Astrocyte of the hippocampus (primary cell): ENCODE measurements around the gene PIK3C2B.
A peak's percentile ranks its signal among the peaks of the same experiment; 100 is the strongest.

Experiments
- DNase-seq: peaks from one replicate; pipeline ENCODE4 v3.0.0; 2011; ENCODE audit warnings: low read depth, low spot score

Gene PIK3C2B

DNA sequence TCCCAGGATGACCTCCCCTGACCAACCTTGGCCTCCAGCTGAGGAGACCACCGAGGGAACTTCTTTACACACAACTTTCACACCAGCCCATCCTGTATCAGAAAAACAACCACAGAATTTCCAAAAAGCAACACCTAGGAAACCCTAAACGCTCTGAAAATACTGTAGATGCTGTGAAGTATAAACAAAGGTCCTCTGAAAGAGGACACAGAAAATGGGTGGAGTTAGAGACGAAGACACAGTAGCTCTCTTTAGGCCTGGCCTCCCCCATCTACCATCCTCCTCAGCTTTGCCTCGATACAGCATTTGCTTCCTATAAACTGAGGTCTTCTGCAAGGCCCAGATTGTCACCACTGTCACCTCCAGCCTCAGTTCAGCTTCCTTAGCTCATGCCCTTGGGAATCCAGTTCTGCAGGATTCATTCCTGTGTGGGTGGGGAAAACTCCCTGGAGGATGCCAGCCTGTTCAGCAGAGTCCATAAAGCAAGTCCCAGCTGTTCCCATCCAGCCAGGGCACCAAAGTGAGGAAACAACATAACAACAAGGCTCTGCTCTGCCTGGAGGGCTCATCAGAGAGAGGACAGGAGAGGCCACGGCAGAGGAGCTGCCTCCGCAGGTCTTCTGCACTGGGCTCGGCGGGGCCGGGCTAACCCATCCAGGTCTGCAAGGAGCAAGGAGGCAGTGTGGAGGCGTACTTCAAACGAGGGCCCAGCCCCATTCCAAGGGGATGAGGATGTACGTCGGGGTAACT lies 15.0 kb downstream of the PIK3C2B start:
- no peak for DNase-seq

DNA sequence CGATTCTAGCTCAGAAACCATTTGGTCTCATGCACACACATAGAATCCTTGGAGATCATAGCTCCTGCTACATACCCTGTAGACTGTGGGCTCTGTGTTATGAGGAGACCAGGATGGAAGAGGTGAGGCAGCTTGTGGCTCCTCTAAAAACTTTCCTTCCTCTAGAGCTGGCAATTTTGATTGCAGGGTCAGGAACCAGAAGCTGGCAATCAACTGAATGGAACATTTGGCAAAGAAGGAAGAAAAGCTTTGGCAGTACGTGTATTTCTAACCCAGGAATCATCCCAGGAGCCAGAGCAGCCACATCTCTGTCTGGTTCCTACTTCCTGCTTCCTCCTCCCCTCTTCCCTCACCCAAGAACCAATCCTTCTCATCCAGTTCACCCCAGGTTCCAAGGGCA lies 15.7 kb downstream of the PIK3C2B start:
- no peak for DNase-seq

DNA sequence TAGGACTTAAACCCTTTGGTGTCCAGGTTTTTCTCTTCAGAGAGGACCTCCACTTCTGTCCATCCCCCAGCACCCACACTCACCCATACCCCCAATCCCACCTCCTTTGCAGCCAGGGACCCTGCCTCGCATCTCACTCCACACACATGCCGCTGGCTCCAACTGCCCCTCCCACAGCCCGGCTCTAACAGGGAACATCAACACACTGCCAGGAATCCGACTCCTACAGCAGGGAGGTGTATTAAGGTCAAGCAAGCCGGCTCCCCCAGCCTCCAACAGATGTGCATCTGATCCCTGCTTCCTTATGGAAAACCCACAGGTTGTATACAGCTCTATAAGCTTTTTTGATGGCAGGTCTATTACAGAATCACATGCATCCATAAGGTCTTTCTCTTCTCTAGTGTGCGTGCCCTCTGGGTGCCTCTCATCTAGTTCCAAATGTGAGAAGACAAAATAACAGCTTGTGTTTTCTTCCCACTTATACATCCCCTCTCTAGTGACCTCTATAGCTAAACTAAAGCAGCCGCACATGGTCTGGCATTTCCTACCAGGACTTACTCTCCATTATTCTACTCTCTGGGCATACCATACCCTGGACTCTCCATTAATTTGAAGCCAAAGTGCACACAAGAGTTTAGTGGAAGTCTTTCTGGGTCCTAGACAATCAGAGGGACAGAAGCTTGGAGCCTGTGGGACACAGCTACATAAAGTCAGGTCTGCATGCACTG lies 16.3 kb downstream of the PIK3C2B start:
- DNase-seq: no peak

DNA sequence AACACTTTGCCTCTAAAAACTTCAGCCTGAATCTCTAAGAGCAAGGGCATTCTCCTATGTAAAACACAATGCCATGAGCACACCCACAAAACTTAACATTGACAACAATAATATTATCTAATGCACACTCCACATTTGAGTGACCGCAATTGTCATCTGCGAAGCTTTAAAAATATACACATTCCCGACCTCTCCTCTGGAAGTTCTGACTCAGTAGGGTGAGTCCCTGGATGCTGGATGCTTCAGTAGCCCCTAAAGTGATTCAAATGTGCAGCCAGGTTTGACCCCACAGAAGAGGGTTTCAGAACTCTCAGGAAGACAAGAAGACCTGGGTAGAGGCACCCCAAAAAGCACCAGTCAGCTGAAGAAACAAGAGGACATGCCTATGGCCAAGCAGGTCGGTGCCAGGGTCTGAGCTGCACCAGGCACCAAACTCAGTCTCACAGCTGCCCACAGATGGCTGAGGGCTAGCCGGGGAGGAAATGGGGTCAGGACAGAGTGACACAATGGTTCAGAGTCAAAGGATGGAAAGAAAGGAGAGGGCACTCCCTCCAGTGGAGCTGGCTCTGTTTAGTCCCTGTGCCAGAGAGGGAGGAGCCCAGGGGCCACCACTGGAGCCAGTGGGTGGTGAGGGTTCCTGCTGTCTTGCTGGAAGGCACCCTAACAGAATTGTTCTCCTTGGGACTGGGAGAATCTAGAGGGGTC lies 17.4 kb downstream of the PIK3C2B start:
- DNase-seq: no peak

DNA sequence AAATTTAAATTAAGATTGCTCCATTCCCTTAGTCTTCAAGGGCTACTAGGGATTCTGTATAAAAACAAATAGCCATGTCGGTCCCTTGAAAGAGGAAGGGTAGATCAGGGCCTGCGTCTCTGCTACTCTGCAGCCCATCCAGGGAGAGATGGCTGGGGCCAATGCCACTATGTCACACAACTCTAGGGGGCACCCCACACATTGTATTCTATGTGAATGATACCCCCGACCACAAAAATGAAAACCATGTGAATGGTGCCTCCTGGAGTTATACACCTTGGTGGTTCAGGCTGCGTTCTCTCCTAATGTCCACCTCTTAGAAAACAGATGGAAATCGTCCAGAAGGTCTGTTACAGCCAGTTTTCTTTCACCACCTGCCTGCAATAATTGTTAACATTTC lies 18.0 kb downstream of the PIK3C2B start:
- no peak for DNase-seq

DNA sequence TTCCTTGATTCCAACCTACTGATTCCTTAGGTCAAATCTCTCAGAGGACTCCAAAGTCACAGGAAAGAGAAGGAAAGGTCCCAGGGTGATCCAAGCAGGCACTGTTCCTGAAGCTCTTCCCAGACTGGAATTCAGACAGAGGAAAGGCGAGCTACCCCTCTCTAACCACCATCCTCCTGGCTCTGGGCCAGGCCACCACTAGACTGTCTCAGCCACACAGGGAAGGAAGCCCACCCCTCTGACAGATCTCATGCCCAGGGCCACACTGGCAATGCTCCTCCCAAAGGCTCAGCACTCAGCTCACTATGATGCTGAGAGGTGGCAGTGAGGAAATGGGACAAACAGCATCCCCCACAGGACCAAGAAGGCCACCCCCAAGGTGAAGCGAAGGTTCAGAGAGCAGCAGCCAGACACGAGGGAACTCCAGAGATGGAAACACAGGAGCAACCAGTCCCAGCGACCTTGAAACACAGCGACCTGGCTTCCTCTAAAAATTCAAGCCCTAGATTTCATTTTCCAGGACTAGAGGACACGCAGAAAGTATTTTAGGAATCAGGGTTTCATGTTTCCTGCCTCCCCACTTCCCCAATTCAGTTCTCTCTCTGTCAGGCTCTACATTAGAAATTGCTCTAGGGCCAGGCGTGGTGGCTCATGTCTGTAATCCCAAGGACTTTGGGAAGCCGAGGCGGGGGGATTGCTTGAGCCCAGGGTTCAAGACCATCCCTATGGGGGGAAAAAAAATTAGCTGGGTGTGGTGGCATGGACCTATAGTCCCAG lies 18.8 kb downstream of the PIK3C2B start:
- no peak for DNase-seq

DNA sequence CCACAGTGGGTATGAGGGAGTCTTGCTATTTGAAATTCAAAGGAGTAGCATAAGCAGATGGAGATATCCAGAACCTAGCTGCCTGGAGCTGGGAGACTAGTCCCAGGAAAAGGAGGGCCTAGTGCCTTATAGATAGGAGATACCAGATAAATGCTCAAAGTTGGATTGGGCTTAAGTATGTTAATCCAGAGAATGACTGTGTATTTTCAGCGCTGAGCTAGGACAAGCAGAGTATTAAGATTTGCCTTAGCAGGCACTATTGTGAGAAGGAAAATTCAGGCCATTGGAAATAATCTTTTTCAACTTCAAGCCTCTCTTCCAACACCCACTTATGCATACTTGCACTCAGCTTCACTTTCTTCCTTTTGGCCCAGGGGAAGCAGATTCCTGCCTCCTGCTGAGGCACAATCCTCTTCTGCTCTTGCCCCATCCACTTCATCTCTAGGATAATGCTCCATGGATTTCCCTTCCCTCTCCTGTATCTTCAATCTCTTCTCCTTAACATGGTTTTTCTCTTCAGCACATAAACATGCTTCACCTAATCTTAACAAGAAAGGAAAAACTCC lies 21.1 kb downstream of the PIK3C2B start:
- no peak for DNase-seq

DNA sequence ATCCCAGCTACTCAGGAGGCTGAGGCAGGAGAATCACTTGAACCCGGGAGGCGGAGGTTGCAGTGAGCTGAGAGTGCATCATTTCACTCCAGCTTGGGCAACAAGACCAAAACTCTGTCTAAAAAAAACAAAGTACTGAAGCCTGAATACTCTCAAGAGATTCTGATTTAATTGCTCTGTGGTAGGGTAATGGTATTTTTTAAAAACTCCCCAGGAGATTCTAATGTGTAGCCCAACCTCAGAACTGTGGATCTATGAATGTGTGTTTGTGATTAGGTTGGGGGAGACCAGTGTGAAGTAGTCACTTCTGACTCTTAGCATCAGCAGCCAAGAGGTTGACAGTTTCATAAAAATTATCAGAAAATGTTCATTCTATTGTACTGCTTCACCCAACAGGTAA lies 21.9 kb downstream of the PIK3C2B start:
- no peak for DNase-seq

DNA sequence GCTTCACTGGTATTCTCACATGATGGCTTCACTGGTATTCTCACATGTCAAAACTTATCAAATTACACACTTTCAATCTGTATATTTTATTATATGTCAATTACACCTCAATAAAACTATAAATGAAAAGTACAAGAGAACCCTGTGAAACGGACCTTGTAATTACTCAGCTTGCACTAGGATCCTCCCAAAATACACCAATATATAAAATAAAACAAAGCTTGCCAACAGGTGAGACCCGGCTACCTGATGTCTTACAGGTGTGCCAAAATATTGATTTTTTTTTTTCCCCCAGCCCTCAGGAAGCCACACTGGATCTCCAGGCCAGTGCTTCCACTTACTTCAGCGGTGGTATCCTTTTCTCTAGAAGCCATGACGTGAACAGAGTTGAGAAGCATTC lies 22.9 kb downstream of the PIK3C2B start:
- no peak for DNase-seq

DNA sequence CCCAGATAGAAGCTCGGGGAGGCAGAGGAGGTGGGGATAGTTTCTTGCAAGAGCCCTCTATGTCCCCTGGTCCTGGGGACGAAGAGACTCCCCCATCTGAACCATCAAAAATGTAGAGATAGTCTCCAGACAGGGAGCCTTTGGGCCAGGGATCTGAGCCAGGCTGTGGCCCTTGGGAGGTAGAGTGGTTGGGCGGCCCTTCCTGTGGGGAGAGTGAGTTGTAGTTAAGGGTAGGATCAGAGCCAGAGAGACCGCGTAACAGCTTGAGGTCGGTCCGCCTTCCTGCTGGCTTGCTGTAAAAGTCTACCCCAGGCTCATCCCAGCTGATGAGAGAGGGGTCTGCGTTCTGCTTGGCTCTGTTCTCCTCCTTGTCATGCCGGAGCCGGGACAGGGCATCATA lies 25.3 kb downstream of the PIK3C2B start:
- no peak for DNase-seq

DNA sequence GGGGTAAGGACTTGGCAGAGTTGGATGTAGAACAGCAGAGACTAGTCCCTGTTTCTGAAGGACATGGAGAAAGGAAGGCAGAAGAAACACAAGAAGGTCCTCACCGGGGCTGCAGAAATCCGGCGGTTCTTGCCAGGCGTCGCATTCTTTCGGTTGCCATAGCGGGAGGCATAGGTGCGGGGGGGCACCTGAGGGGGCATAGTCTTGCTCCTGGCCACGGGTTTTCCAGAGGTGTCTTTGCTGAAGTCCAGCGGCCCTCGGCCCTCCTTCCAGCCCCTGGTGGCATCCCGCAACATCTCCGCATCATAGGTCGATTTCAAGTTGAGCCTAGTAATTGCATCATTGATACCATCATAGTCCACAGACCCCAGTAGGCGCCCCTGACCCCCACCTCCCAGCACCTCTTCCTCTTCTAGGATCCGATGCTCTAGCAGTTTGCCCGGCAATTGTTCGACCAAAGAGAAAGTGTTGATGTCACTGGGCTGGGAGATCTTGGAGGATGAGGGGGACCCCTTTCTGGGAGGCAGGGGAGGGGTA lies 25.8 kb downstream of the PIK3C2B start:
- no peak for DNase-seq

DNA sequence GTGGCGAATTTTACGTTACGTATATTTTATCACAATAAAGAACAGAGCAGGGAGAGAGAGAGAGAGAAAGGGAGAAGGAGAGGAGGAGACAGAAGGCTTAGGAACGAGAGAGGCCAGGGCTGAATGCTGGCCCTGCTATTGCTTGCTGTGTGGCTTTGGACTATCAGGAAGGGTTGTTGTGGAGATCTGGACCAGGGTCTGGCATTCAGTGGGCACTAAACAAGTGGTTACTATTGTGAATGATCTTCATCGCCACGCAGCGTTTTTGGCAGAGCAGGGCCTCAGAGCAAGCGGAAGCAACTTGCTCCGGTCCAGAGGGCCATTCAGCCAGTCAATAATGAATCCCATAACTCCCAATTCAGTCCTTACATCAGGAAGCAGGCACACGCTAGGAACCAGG lies 26.4 kb downstream of the PIK3C2B start:
- DNase-seq: no peak

DNA sequence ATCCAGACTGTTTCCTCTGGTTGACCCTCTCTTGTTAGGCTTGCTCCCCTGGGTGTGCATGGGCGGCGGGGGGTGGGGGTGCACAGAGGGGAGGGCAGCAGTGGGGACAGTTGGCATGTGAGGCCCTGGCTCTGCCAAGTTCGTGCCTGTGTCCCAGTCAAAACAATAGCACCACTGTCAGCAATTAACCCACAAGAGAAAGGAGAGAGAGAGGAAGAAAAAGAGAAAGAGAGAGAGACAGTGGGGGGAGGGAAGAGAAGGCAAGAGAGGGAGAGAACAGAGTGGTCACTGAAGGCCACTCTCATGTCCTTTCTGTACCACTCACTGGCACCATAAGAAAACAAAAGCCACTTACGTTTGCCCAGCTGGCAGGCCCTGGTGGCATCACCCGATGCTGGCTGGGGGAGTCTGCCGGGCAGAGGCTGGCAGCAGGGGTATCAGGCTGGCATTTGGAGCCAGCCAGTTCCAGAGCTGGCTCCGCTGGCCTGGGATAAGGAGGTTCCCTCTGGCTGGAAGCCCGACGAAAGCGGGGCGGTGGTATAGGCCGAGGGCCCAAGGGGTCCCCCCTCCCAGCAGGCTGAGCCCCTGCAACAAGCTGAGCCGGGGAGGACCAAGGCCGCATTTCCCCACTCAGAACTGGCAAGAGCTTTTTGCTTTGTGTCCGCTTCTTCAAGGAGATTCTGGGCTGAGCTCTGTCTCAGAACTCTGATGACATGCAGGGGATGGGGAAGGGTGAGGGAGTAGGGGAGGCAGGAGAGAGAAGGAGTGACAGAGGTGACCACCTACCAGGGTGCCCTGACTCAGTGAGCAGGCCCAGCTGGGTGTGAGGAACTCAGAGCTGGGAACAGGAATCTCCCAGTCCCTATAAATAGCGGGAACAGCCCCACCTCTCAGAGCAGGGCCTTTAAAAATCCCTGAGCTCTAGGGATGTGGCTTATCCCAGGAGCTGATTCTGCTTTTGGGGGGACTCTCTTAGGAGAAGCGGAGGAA lies 27.9 kb downstream of the PIK3C2B start:
- DNase-seq: peak; percentile 34

DNA sequence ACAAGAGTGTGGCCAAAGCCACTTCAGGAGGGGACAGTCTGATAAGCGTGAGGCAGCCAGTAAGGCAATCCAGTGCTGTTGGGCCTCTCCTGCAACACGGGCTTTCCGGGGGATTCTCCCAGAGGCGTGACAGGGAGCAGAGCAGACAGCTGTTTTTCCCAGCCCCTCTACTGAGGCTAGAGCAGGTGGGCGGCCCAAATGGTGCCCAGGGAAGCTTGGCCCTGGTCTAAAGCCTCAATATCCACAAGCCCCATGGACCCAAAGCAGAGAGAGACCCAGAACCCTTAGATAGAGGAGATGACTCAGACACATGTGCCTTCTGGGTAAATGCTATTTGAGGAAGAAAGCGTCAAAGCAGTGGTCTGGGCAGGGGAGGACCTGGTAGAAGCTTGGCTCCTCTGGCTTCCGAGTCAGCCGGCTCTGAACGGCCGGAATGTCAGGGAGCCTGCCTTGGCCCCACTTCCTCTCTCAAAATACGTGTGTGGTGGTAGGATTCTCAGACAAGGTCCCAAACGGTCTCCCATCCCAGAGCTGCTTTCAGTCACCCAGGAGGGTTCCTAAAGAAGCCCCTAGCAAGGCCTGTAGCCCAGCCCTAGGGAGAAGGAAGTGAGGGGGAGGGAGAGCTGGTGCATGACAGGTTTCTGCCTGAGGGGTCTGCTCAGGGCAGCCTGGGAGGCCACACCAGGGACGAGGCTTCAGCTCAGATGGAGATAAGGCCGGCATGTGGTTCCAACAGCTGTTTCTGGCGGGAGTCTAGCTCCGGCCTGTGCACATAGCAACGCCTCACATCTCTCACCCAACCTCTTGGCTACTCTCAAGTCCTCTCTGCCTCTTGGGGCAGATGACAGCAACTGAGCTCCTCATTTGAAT lies 28.8 kb downstream of the PIK3C2B start:
- no peak for DNase-seq

DNA sequence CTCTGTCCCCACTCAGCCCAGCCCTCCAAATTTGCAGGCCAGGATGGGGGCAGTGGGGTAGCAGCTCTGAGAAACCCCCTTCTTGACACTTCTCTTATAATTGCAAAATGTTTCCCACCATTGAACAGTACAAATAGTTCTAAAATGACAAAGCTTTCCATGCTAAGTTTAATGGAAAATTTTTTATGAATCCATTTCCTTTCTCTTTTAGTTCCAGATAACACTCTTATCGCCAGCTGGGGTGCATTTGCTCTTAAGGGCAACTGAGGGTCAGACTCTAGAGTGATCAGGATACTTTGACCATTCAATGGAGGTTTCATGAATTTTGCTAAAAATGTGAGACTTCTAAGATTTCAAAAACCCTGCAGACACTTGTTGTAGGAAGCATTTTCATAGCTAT lies 29.9 kb downstream of the PIK3C2B start:
- DNase-seq: no peak

DNA sequence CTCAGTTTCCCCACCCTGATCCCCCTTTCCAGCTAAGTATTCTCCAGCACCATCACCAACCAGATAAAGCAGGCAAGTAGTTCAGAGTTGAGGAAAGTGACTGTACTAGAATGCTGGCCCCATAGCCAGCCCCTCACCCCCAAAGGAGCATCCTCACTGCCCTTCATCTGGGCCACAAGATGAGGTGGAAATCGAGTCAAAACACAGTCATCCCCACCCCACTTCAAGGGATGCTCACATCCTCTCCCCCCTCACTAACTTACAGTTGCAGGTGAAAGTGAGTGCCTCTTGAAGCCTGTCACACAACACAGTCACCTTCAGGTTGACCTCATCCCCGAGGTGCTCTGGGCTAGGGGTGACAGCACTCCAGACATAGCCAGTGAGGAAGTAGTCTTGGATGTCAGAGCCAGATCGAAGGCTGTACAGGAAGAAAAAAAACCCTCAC lies 30.4 kb downstream of the PIK3C2B start:
- no peak for DNase-seq

DNA sequence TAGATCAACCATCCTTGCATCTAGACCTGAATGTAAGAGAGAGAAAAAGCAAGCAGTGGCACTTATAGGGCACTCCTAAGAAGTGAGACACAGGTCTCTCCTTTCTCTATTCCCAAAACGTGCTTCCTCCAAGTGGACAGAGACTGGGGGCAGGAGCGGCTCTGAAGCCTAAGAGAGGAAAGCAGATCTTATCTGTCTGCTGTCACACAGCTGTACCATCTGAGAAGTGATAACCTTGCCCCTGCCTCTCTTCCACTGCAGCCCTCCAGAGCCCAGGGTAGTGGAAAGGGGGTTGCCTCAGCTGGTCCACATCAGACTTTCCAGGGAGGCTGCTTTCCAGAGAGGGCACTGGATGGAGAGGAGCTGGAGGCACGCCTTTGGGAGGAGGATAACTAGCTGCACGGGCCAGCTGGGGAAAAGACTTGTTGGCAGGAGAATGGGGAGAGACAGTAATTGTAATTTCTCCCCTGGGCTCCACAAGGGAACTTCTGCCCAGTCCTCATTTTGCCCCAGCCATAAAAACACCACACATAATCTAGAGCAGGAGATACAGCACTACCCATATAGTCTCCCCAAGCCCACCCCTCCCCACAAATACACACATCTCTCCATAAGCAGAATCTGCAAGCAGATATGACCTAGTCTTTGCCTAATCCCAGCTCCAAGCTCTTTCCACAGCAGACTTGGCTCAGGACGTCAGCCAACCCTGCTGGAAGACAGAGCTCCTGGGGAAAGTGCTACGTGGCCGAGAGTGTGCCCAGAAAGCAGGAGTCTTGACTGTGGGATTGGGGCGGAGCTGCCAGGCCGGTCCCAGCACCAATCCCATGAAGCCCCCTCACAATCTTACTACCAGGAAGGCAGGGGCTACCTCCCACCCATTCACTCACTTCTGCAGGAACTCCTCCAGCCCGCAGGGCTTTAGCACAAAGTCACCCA lies 31.2 kb downstream of the PIK3C2B start:
- no peak for DNase-seq

DNA sequence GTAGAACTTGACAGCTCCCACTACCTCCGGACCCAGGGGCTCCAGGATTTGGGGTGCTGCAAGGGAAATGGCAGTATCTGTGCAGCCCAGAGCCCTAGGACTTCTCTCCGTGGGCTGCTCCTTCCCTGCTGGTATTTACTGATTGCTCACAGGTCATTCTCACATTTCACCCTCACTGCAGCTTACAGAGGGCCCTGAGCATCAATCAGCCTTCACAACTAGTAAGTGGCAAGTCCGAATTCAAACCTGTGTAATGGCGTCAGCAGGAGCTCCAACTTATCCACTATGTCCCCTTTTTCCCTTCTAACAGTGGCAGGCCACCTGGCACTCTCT lies 32.4 kb downstream of the PIK3C2B start:
- no peak for DNase-seq
